Posterior cingulate gyrus (tissue), 11 donors: ENCODE results near the gene SLC35A2.

ENCODE experiments used
- DNase-seq, 10 donors: peaks; one replicate each; pipeline versions ENCODE4 v3.0.0 to v3.0.0-alpha.2; 2020 to 2021; ENCODE audit warnings: mixed read lengths in 3 of 10
- intact Hi-C: fragments of 100-400 bp; cut with DNase I; formaldehyde crosslinking; loops from one replicate; pipeline ENCODE4 v1.15.1; 2023

The SLC35A2 gene

DNA sequence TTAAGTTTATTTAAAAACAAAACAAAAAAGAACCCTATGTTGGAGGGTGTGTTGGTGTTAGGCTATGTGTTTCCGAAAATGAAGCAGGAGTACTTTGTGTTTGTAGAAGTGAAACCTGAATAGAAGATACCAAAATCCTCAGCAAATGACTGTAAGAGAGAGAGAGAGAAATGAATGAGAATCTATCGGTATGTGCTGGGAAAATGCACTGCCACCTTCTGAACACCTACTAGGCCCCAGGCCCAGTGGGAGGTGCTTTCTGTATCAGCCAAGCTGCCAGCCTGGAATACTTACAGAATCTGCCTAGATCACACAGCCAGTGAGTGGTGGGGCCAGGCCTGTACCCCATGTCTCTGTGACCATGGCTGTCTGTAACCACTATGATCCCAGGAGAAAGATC is 22.3 kb upstream of the SLC35A2 start:
- peak in 2 of 10 donors; percentile 30 to 67 for DNase-seq
- intact Hi-C loops: no loop called here

DNA sequence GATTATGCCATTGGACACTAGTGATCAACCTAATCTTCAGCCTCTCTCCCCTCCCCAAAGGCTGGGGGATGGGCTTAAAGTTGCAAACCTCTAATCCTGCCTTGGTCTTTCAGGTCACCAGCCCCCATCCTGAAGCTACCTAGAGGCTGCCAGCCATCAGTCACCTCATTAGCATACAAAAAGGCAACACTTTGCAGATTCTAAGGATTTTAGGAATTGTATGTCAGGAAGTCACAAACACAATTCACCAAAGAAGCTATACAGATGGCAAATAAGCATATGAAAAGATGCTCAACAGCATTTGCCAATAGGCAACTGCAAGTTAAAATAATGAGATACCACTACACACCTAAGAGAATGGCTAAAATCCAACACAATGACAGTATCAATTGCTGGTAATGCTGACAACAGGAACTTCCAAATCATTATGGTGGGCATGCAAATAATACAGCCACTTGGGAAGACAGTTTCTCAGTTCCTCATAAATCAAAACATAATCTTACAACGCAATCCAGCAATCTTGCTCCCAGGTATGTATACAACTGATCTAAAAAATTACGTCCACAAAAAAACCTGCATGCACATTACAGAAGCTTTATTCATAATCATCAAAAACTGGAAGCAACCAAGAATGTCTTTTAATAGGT is 16.4 kb upstream of the SLC35A2 start:
- DNase-seq: peak in 1 of 10 donors; percentile 11
- intact Hi-C loops: no loop called here

DNA sequence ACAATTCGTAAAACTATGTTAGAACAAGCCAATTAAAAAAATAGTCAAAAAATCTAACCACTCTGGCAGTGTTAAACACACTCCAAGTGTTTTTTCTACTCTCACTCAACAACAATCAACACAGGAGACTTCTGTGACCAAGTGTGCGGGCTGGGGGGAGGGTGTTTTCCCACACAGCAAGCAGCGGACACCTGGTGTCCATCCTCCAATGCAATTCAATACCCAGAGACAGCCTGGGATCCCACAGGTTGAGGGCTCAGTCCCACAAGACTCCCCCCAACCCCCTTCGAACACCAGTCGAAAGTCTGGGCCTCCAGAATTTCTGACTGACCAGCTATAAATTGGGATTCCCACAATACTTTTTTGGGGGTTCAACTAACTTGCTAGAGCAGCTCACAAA is 15.7 kb upstream of the SLC35A2 start:
- peak in 1 of 10 donors; percentile 6 for DNase-seq
- intact Hi-C loops: no loop called here

DNA sequence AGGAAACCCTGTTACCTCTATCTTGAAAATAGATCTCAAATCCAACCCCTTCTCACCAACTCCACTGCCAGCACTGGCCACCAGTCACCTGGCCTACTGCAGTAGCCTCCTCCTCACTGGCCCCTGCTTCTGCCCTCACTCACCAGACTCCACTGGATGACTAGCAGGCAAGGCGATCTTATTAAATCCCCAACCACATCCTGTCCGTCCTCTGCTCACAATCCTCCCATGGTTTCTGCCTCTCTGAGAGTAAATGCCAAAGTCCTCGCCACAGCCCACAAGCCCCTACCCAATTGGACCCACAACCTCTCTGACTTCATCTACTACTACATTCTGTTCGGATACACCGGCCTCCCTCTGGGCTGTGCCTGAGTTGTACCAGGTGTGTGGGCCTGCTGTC is 12.8 kb upstream of the SLC35A2 start:
- intact Hi-C loops: no loop called here
- peak in 2 of 10 donors; percentile 24 to 30 for DNase-seq

DNA sequence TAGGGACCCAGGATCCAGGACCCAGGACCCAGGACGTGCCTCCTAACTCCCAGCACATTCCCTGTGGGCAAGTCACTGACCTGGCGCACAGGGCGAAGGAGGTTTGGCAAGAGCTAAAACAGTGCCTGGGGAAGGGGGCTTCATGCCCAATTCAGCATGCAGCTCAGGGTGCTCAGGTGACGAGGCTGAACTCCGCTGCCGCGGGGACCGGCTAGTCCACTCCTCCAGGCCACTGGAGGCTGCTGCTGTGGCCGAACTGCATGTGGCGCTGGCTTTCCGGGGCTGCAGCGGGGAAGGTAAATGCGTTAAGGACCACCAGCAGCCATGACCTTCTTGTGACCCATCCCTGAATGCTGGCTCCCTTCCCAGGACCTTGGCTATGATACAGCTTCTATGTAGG is 12.3 kb upstream of the SLC35A2 start:
- DNase-seq: peak in 2 of 10 donors; percentile 60 to 70
- intact Hi-C loops: no loop called here

- DNase-seq: no peak
- intact Hi-C loops: no loop called here
These were observed 9.3 kb upstream of the SLC35A2 start for GRCh38 chrX:48920718-48921104.

GRCh38 chrX:48919947-48920717 is 8.7 kb upstream of the SLC35A2 start:
- intact Hi-C loops: loop anchor here (5.0 kb wide), 1 partner anchor 37 kb away; the partner anchor contains the start of gene OTUD5
- DNase-seq: peak in 2 of 10 donors; percentile 18 to 37

- DNase-seq: peak in 1 of 10 donors; percentile 79
- intact Hi-C loops: loop anchor here (5.0 kb wide), 1 partner anchor 38 kb away; the partner anchor contains the start of gene OTUD5
These were observed 8.0 kb upstream of the SLC35A2 start for GRCh38 chrX:48919360-48919841.

DNA sequence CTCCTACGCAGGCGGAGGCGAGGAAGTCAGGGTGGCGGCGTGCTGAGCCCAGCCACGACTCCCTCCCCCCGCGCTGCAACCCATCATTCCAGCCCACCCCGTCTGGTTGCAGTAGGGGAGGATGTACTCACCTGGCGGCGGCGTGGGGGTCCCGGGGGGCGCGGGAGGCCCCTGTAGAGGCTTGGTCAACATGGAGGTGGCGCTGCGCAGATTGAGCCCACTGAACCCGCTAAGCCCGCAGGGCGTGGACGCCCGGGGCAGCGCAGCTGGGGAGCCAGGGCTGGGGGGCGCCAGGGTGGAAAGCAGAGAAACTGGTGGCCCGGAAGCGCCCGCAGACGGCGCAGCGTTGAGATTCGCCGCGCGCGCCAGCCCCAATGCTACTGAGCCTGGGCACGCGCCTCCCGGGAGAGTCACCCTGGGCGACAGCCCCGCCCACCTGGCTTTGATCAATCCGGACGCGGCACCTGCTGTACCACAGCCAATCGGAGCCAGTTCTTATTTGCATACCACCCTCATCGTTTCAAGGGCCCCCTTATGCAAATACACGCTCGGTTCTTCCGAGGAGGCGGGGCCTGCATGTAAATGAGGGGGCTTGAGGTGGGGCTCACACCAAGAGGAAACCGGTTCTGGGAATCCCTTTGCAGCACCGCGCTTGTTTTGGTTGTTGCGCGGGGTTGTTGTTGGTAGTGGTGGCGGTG is 7.3 kb upstream of the SLC35A2 start, which contains the start of gene PIM2:
Gene PIM2, minus strand, starts transcription at position 382 of the 698 bp plus-strand sequence. Its CDS starts 190 bp downstream, at position 192.
- DNase-seq: peak; percentile 62 to 98 (median 84)
- intact Hi-C loops: loop anchor here (5.0 kb wide), 1 partner anchor 39 kb away; the partner anchor contains the start of gene OTUD5

GRCh38 chrX:48918301-48918642 is 6.8 kb upstream of the SLC35A2 start:
- intact Hi-C loops: loop anchor here (5.0 kb wide), 1 partner anchor 39 kb away; the partner anchor contains the start of gene OTUD5
- DNase-seq: no peak

GRCh38 chrX:48917139-48918001 is 5.9 kb upstream of the SLC35A2 start:
- intact Hi-C loops: loop anchor here (5.0 kb wide), 1 partner anchor 40 kb away; the partner anchor contains the start of gene OTUD5
- DNase-seq: peak; percentile 67 to 97 (median 78)

GRCh38 chrX:48914593-48915493 is 3.4 kb upstream of the SLC35A2 start:
- intact Hi-C loops: loop anchor here (5.0 kb wide), 1 partner anchor 42 kb away; the partner anchor contains the start of gene OTUD5
- DNase-seq: peak in 2 of 10 donors; percentile 56 to 63

DNA sequence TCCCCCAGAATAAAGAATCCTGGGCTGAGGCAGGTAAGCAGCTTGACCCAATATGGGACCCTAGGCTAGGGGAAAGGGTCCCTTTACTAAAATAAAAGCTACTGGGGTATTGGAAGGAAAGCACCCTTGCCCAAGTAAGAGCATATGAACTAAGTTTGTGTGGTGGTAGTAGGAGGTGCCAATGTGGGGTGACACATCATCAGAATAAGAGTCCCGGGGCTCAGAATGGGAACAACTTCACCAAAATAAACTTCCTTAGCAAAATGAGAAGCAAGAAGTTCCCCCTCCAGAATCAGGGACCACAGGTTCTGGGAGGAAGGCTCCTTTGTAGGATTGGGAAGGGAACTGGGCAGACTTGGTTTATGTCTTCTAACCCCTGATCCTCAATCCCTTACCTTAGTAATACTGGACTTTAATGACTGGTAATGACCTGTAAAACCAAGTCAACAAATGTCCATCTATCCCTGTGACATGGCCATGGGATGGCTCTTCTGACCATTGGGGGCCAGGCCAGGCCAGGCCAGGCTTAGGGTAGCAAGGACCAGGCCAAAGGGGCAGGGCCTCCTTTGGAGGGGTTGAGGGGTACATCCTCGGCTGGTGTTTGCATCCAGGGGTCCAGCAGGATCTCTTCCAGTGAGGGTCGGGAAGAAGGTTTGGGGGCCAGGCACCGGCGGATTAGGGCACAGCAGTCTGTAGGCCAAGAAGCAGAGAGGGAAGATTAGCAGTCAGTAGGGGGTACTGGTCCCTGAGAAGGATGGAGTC is 2.3 kb upstream of the SLC35A2 start:
- DNase-seq: peak in 2 of 10 donors; percentile 4 to 45
- intact Hi-C loops: no loop called here

DNA sequence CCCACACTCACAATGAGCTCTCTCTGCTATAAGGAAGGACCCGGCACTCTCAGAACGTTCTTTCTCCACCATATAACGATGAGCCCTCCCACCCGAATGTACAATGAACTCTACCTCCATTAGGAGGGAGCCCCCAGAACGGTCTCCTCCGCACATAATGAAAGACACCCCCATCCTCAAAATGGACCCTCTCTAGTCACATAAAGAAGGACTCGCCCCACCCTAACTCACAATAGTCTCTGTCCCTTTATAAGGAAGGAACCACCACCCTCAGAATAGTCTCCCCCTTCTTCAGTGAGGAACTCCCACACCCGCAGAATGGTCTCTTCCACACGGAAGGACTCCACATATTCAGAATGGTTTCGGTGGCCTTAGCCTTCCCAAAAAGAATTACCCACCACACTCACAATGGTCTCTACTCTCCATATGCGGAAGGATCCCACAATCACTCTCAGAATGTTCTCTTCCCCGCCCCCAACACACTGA is 477 bp downstream of the SLC35A2 start:
- intact Hi-C loops: no loop called here
- no peak for DNase-seq

- peak in 2 of 10 donors; percentile 47 to 50 for DNase-seq
- intact Hi-C loops: no loop called here
These were observed 1.6 kb downstream of the SLC35A2 start for GRCh38 chrX:48909703-48910294.

DNA sequence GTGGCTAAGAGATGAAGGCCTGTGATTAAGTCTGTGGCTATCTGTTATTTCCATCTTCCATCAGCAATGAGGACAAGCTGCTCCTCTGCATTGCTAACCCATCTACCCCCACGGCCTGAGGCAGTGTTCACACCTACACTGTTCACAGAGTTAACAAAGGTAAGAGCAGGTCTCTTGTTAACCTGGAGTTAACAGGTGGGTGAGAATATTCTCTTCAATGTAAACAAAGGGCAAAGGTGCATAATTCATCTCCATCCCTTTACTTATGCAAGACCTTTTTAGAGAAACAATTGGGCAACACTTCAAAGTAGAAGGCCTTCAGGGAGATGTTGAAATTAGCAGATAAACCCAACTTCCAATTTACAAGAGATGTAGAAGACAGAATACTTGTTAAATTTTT is 2.8 kb downstream of the SLC35A2 start:
- peak in 2 of 10 donors; percentile 1 to 10 for DNase-seq
- intact Hi-C loops: no loop called here

GRCh38 chrX:48905090-48905790 is 6.2 kb downstream of the SLC35A2 start:
- DNase-seq: peak in 2 of 10 donors; percentile 64 to 81
- intact Hi-C loops: no loop called here
